GM12878 (cell line): ENCODE results near the gene ITGA2. TPM values are rescaled to one million over a fixed set of nuclear protein-coding genes. Genes with fewer than 3 reads are reported as not detected.
A peak's percentile ranks its signal among the peaks of the same experiment; 100 is the strongest.

Experiments
- ATAC-seq: fragments of 200-7000 bp; cut with Tn5 transposase; 3 replicates; pipeline ENCODE4 v1.9.1; 2020; ENCODE audit warnings: mild to moderate bottlenecking, moderate library complexity
- BruUV-seq: library from RNA; stranded (reverse); fragments of 400-500 nt; replicated peaks from 2 replicates; lab custom pipeline; 2021; lab: Mats Ljungman, UMichigan
- CTCF ChIA-PET: fragments of 300-600 bp; sonication (Branson Sonifier 250); formaldehyde crosslinking; extraction: SDS; loops from one replicate; lab custom pipeline; 2021; ENCODE audit warnings: inconsistent platforms; lab: Yijun Ruan, JAX
- POLR2A ChIA-PET: fragments of 350-600 bp; formaldehyde crosslinking; extraction: SDS; loops from one replicate; lab custom pipeline; 2021; ENCODE audit warnings: inconsistent platforms; lab: Charles Lee
- RAD21 ChIA-PET: fragments of 300-600 bp; sonication (Branson Sonifier 250); formaldehyde crosslinking; loops from one replicate; lab custom pipeline; 2023; ENCODE audit warnings: antibody characterized with exemption; ENCODE audit not compliant: unreplicated experiment; lab: Charles Lee
- SMC1A ChIA-PET: fragments of 300-600 bp; sonication (Branson Sonifier 250); formaldehyde crosslinking; loops from one replicate; lab custom pipeline; 2023; ENCODE audit not compliant: unreplicated experiment, uncharacterized antibody; lab: Charles Lee
- DNase-seq: peaks from one replicate; pipeline ENCODE4 v3.0.0-alpha.2; 2011; ENCODE audit warnings: low read depth, low spot score
- FAIRE-seq: peaks from 3 replicates; lab custom pipeline; 2011; peaks lifted over from hg19 to GRCh38; lab: Jason Lieb, UNC
- H2AFZ ChIP-seq: 2 replicates; pipeline ENCODE4 v1.6.0; 2011; ENCODE audit warnings: low read depth, low read length, control low read depth; ENCODE audit not compliant: control insufficient read depth
- H3K27ac ChIP-seq: 2 replicates; pipeline ENCODE4 v1.5.1; 2011; ENCODE audit warnings: control low read depth; ENCODE audit not compliant: control insufficient read depth, insufficient read depth
- H3K27me3 ChIP-seq, 2 experiments: replicated peaks in 1 of 2; 2 replicates each; pipeline versions ENCODE4 v1.6.0 to v1.6.1; 2011; ENCODE audit warnings: low read length in 1 of 2; ENCODE audit not compliant: control insufficient read depth in 2 of 2, insufficient read depth in 2 of 2
- H3K36me3 ChIP-seq, 2 experiments: 2 replicates each; pipeline ENCODE4 v1.5.1; 2011; ENCODE audit warnings: low read length in 1 of 2; ENCODE audit not compliant: control insufficient read depth in 2 of 2, insufficient read depth in 2 of 2
- H3K4me1 ChIP-seq: 2 replicates; pipeline ENCODE4 v1.6.1; 2011; ENCODE audit warnings: mild to moderate bottlenecking, low read length, moderate library complexity, mixed read lengths; ENCODE audit not compliant: control insufficient read depth, insufficient read depth
- H3K4me2 ChIP-seq: 2 replicates; pipeline ENCODE4 v1.6.0; 2011; ENCODE audit warnings: control low read depth; ENCODE audit not compliant: control insufficient read depth, insufficient read depth
- H3K4me3 ChIP-seq: fragments of 200-600 bp; sonication (generic); 2 replicates; pipeline ENCODE4 v1.5.1; 2016
- H3K79me2 ChIP-seq: 2 replicates; pipeline ENCODE4 v1.6.0; 2011; ENCODE audit warnings: low read length; ENCODE audit not compliant: control insufficient read depth, insufficient read depth
- H3K9ac ChIP-seq: 2 replicates; pipeline ENCODE4 v1.8.0; 2011; ENCODE audit warnings: low read length, control low read depth, mixed read lengths; ENCODE audit not compliant: control insufficient read depth, insufficient read depth
- H3K9me3 ChIP-seq: replicated peaks from 3 replicates; pipeline ENCODE4 v1.5.1; 2011; ENCODE audit warnings: mild to moderate bottlenecking, low read length; ENCODE audit not compliant: control insufficient read depth, insufficient read depth
- H4K20me1 ChIP-seq: 2 replicates; pipeline ENCODE4 v1.6.0; 2011; ENCODE audit not compliant: control insufficient read depth, insufficient read depth
- BRCA1 ChIP-seq: IDR thresholded peaks from 2 replicates; pipeline ENCODE4 v1.6.1; 2011; ENCODE audit warnings: low read depth, low read length, improper control_type of control experiment
- ETV6 ChIP-seq, 2 experiments: fragments of 450-650 bp in 1 of 2; IDR thresholded peaks in 1 of 2; conservative IDR thresholded peaks in 1 of 2; 2 replicates each; pipeline ENCODE4 v1.6.1; 2014; ENCODE audit warnings: antibody characterized with exemption in 1 of 2, borderline replicate concordance in 1 of 2, low read depth in 1 of 2, mild to moderate bottlenecking in 1 of 2, moderate library complexity in 1 of 2
- FOXM1 ChIP-seq: IDR thresholded peaks from 2 replicates; pipeline ENCODE4 v1.6.1; 2012; ENCODE audit warnings: low read depth, mild to moderate bottlenecking, inconsistent platforms, low read length, moderate library complexity
- HDAC6 ChIP-seq: fragments of 200-600 bp; sonication (generic); IDR thresholded peaks from one replicate; pipeline ENCODE4 v1.8.0; 2017; ENCODE audit warnings: antibody characterized with exemption; ENCODE audit not compliant: unreplicated experiment
- MAX ChIP-seq: IDR thresholded peaks from 2 replicates; pipeline ENCODE4 v1.6.1; 2012; ENCODE audit warnings: low read depth, low read length, improper control_type of control experiment
- MEF2A ChIP-seq: IDR thresholded peaks from 2 replicates; pipeline ENCODE4 v1.6.1; 2011; ENCODE audit warnings: low read depth, mild to moderate bottlenecking, low read length, moderate library complexity; ENCODE audit not compliant: insufficient read depth
- MEF2B ChIP-seq: fragments of 450-650 bp; IDR thresholded peaks from 2 replicates; pipeline ENCODE4 v1.6.1; 2018; ENCODE audit warnings: mild to moderate bottlenecking, moderate library complexity; ENCODE audit not compliant: partially characterized antibody, poor library complexity, severe bottlenecking
- MTA3 ChIP-seq: IDR thresholded peaks from 2 replicates; pipeline ENCODE4 v1.6.1; 2012; ENCODE audit warnings: low read length, inconsistent platforms, borderline replicate concordance
- RELA ChIP-seq: fragments of 450-650 bp; IDR thresholded peaks from 2 replicates; pipeline ENCODE4 v1.8.0; 2014; ENCODE audit warnings: borderline replicate concordance; ENCODE audit not compliant: partially characterized antibody
- RUNX3 ChIP-seq: IDR thresholded peaks from 2 replicates; pipeline ENCODE4 v1.6.1; 2012; ENCODE audit warnings: low read length, inconsistent platforms
- SUPT20H ChIP-seq: IDR thresholded peaks from 2 replicates; pipeline ENCODE4 v1.6.1; 2011; ENCODE audit warnings: low read depth, mild to moderate bottlenecking, low read length, moderate library complexity, borderline replicate concordance; ENCODE audit not compliant: control insufficient read depth
- ZNF217 ChIP-seq: fragments of 450-650 bp; IDR thresholded peaks from 2 replicates; pipeline ENCODE4 v1.6.1; 2017; ENCODE audit warnings: antibody characterized with exemption, mild to moderate bottlenecking
- ZSCAN29 ChIP-seq: fragments of 450-650 bp; IDR thresholded peaks from 2 replicates; pipeline ENCODE4 v1.6.1; 2017; ENCODE audit warnings: mild to moderate bottlenecking, moderate library complexity
- ZZZ3 ChIP-seq: IDR thresholded peaks from 2 replicates; pipeline ENCODE4 v1.6.1; 2011; ENCODE audit warnings: low read depth; ENCODE audit not compliant: control insufficient read depth, insufficient read length
- WGBS: methylation state at CpG from one replicate; pipeline ENCODE4 v1.1.6; 2016; ENCODE audit warnings: low lambda C conversion rate; ENCODE audit not compliant: insufficient replicate concordance, insufficient coverage; ENCODE audit errors: missing lambda C conversion rate; 5-methylcytosine and 5-hydroxymethylcytosine counted together
- in situ Hi-C: fragments of 300-500 bp; cut with MboI; formaldehyde crosslinking; loops from 9 replicates; pipeline ENCODE4 v1.14.3; 2018; ENCODE audit warnings: mixed read lengths
- intact Hi-C: fragments of 100-400 bp; cut with micrococcal nuclease; formaldehyde crosslinking; loops from one replicate; pipeline ENCODE4 v1.14.2; 2022; ENCODE audit not compliant: unreplicated experiment
- polyA plus RNA-seq, 11 experiments: library from polyadenylated mRNA; depleted of rRNA in 4 of 11; unstranded in 6 of 11; stranded (reverse) in 5 of 11; fragments of >200 nt; fragmentation: Nextera tagmentation in 4 of 11; fragmentation: Illumina TruSeq in 1 of 11; extraction: Ambion mirVana in 4 of 11; extraction: Trizol in 1 of 11; gene quantifications; 1 replicate in 1 of 11; 2 replicates in 10 of 11; pipeline versions ENCODE4 v1.2.1 to v1.2.3, GENCODE V29; 2011 to 2016; ENCODE audit warnings: inconsistent platforms in 2 of 11, missing spikeins in 2 of 11, low read depth in 1 of 11
- total RNA-seq, 4 experiments: library from RNA; depleted of rRNA in 3 of 4; stranded (reverse); fragments of >200 nt in 3 of 4; fragmentation: Illumina TruSeq in 1 of 4; extraction: Trizol in 1 of 4; gene quantifications; 2 replicates each; pipeline versions ENCODE4 v1.2.1 to v1.2.3, GENCODE V29; 2013 to 2021
- TF ChIP-seq, protein P1 (sequence below): fragments of 450-650 bp; IDR thresholded peaks from 2 replicates; pipeline ENCODE4 v1.6.1; 2014; ENCODE audit warnings: mild to moderate bottlenecking
- TF ChIP-seq, protein P2 (sequence below): fragments of 450-650 bp; IDR thresholded peaks from 2 replicates; pipeline ENCODE4 v1.6.1; 2017; ENCODE audit warnings: low read depth, mild to moderate bottlenecking, moderate library complexity
- TF ChIP-seq, protein P3 (sequence below): fragments of 450-650 bp; formaldehyde crosslinking; IDR thresholded peaks from 2 replicates; pipeline ENCODE4 v1.5.0; 2022; ENCODE audit warnings: mild to moderate bottlenecking, missing genetic modification characterization

The ITGA2 gene
- total and polyA plus RNA-seq, 10 of the 15 experiments (the other 5 are each of a cell fraction or from before 2014, with no cell fraction given): under 0.01 to 0.13 (median 0.03) TPM; not detected in 6

GRCh38 chr5:53041071-53041692, 52.0 kb downstream of the ITGA2 start:
- FAIRE-seq: peak; percentile 23
- peak; percentile 95 for ATAC-seq
- no peaks in the 10 kb centered on the region for H3K27me3 ChIP-seq
- CTCF ChIA-PET: interaction anchor here (0.8 to 2.6 kb wide), 3 partner anchors 17 to 126 kb away, joined by 3 to 7 read pairs (median 3); no protein-coding TSS in a partner anchor
- H3K9me3 ChIP-seq: no peaks in the 10 kb centered on the region
- H3K4me3 ChIP-seq: no peak overlapping the region
- POLR2A ChIA-PET: no interaction called here
- peak; percentile 21 for DNase-seq
- in situ Hi-C loops: no loop called here
- H3K36me3 ChIP-seq: no peaks in the 10 kb centered on the region
- H3K27ac ChIP-seq: no peak overlapping the region
- no peaks in the 10 kb centered on the region for H3K79me2 ChIP-seq
- RAD21 ChIA-PET: no interaction called here
- SMC1A ChIA-PET: interaction anchor here (0.9 to 1.5 kb wide), 3 partner anchors 12 to 126 kb away, joined by 3 read pairs; no protein-coding TSS in a partner anchor
- BruUV-seq: no TSS peak
- H3K4me1 ChIP-seq: peaks cover 4% of the 10 kb centered on the region; the same call in 1 of the 2 replicates
- no peaks in the 10 kb centered on the region for H4K20me1 ChIP-seq
- peak overlapping the region; percentile 57; the same call in 1 of the 2 replicates for H3K4me2 ChIP-seq
- no peak overlapping the region for H3K9ac ChIP-seq
- intact Hi-C loops: loop anchor here (5.0 kb wide), 1 partner anchor 94 kb away; no protein-coding TSS in a partner anchor
- H2AFZ ChIP-seq: no peak overlapping the region
- under 1% methylated on average over 4 of the region's 4 CpGs for WGBS
- TF ChIP-seq SUPT20H (no peak), RELA (no peak), FOXM1 (no peak), RUNX3 (peak; percentile 76), MEF2B (no peak), HDAC6 (no peak), MEF2A (no peak), MTA3 (no peak; the same call in 1 of the 2 replicates), BRCA1 (no peak), ZZZ3 (no peak), ETV6 (conservative IDR thresholded peaks at IDR 0.05 in 1 of 2, IDR thresholded peaks at IDR 0.05 in 1 of 2; ENCODE audit: borderline replicate concordance in 1 of 2, low read depth in 1 of 2) (peak in 1 of 2 experiments; percentile 33; a peak in 1 of 4 replicates), ZNF217 (peak; percentile 66; the same call in 1 of the 2 replicates), MAX (no peak), ZSCAN29 (no peak)
- TF ChIP-seq, protein P1, sequence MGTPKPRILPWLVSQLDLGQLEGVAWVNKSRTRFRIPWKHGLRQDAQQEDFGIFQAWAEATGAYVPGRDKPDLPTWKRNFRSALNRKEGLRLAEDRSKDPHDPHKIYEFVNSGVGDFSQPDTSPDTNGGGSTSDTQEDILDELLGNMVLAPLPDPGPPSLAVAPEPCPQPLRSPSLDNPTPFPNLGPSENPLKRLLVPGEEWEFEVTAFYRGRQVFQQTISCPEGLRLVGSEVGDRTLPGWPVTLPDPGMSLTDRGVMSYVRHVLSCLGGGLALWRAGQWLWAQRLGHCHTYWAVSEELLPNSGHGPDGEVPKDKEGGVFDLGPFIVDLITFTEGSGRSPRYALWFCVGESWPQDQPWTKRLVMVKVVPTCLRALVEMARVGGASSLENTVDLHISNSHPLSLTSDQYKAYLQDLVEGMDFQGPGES: no peak
- TF ChIP-seq, protein P2, sequence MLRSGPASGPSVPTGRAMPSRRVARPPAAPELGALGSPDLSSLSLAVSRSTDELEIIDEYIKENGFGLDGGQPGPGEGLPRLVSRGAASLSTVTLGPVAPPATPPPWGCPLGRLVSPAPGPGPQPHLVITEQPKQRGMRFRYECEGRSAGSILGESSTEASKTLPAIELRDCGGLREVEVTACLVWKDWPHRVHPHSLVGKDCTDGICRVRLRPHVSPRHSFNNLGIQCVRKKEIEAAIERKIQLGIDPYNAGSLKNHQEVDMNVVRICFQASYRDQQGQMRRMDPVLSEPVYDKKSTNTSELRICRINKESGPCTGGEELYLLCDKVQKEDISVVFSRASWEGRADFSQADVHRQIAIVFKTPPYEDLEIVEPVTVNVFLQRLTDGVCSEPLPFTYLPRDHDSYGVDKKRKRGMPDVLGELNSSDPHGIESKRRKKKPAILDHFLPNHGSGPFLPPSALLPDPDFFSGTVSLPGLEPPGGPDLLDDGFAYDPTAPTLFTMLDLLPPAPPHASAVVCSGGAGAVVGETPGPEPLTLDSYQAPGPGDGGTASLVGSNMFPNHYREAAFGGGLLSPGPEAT: no peak
- TF ChIP-seq, protein P3, sequence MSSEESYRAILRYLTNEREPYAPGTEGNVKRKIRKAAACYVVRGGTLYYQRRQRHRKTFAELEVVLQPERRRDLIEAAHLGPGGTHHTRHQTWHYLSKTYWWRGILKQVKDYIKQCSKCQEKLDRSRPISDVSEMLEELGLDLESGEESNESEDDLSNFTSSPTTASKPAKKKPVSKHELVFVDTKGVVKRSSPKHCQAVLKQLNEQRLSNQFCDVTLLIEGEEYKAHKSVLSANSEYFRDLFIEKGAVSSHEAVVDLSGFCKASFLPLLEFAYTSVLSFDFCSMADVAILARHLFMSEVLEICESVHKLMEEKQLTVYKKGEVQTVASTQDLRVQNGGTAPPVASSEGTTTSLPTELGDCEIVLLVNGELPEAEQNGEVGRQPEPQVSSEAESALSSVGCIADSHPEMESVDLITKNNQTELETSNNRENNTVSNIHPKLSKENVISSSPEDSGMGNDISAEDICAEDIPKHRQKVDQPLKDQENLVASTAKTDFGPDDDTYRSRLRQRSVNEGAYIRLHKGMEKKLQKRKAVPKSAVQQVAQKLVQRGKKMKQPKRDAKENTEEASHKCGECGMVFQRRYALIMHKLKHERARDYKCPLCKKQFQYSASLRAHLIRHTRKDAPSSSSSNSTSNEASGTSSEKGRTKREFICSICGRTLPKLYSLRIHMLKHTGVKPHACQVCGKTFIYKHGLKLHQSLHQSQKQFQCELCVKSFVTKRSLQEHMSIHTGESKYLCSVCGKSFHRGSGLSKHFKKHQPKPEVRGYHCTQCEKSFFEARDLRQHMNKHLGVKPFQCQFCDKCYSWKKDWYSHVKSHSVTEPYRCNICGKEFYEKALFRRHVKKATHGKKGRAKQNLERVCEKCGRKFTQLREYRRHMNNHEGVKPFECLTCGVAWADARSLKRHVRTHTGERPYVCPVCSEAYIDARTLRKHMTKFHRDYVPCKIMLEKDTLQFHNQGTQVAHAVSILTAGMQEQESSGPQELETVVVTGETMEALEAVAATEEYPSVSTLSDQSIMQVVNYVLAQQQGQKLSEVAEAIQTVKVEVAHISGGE (CRISPR knock-in tag): no peak
